Measurements from ENCODE around the gene KCNH2. TPM values are rescaled to one million over a fixed set of nuclear protein-coding genes. Genes with fewer than 3 reads are reported as not detected.

The KCNH2 gene
- total and polyA plus RNA-seq, 2 of the 8 experiments (the other 6 are each of a cell fraction or from before 2014, with no cell fraction given), result 8.0 to 15.0 TPM

Other genes with a start within 250 kb of the KCNH2 start
- gene GIMAP5, start 240.9 kb downstream of the KCNH2 start, total RNA-seq (2021; fragmentation: NEBNext Ultra II Directional; extraction: Animal tissue kit (Norgen Biotek cat#: 25700)), result not detected in 2 replicates
- not detected in 2 replicates for gene GIMAP5, start 240.9 kb downstream of the KCNH2 start, polyA plus RNA-seq (2011; rRNA removed)
- 1.2 TPM in 2 replicates for gene TMEM176B, start 178.0 kb downstream of the KCNH2 start, total RNA-seq (2021; fragmentation: NEBNext Ultra II Directional; extraction: Animal tissue kit (Norgen Biotek cat#: 25700))
- 2.1 and 2.2 TPM in 2 replicates for gene TMEM176B, start 178.0 kb downstream of the KCNH2 start, polyA plus RNA-seq (2011; rRNA removed)
- gene TMEM176A, start 177.6 kb downstream of the KCNH2 start, total RNA-seq (2021; fragmentation: NEBNext Ultra II Directional; extraction: Animal tissue kit (Norgen Biotek cat#: 25700)), result 0.90 and 1.3 TPM in 2 replicates
- gene TMEM176A, start 177.6 kb downstream of the KCNH2 start, polyA plus RNA-seq (2011; rRNA removed), result 0.71 and 1.5 TPM in 2 replicates
- gene AOC1, start 125.8 kb downstream of the KCNH2 start, total RNA-seq (2021; fragmentation: NEBNext Ultra II Directional; extraction: Animal tissue kit (Norgen Biotek cat#: 25700)), result 0.15 and 0.48 TPM in 2 replicates
- 0.17 TPM in 2 replicates for gene AOC1, start 125.8 kb downstream of the KCNH2 start, polyA plus RNA-seq (2011; rRNA removed)
- gene NOS3, start 12.7 kb upstream of the KCNH2 start, total RNA-seq (2021; fragmentation: NEBNext Ultra II Directional; extraction: Animal tissue kit (Norgen Biotek cat#: 25700)), result 4.4 and 4.7 TPM in 2 replicates
- 16.2 and 20.9 TPM in 2 replicates for gene NOS3, start 12.7 kb upstream of the KCNH2 start, polyA plus RNA-seq (2011; rRNA removed)
- 2.3 and 2.6 TPM in 2 replicates for gene ATG9B, start 46.2 kb upstream of the KCNH2 start, total RNA-seq (2021; fragmentation: NEBNext Ultra II Directional; extraction: Animal tissue kit (Norgen Biotek cat#: 25700))
- 1.4 and 2.7 TPM in 2 replicates for gene ATG9B, start 46.2 kb upstream of the KCNH2 start, polyA plus RNA-seq (2011; rRNA removed)
- gene ABCB8, start 50.1 kb upstream of the KCNH2 start, total RNA-seq (2021; fragmentation: NEBNext Ultra II Directional; extraction: Animal tissue kit (Norgen Biotek cat#: 25700)), result 22.2 and 27.0 TPM in 2 replicates
- 17.7 and 26.0 TPM in 2 replicates for gene ABCB8, start 50.1 kb upstream of the KCNH2 start, polyA plus RNA-seq (2011; rRNA removed)
- 1.4 and 1.9 TPM in 2 replicates for gene ASIC3, start 70.2 kb upstream of the KCNH2 start, total RNA-seq (2021; fragmentation: NEBNext Ultra II Directional; extraction: Animal tissue kit (Norgen Biotek cat#: 25700))
- 1.6 and 4.3 TPM in 2 replicates for gene ASIC3, start 70.2 kb upstream of the KCNH2 start, polyA plus RNA-seq (2011; rRNA removed)
- 22.7 and 22.8 TPM in 2 replicates for gene CDK5, start 79.6 kb upstream of the KCNH2 start, total RNA-seq (2021; fragmentation: NEBNext Ultra II Directional; extraction: Animal tissue kit (Norgen Biotek cat#: 25700))
- 37.2 and 47.8 TPM in 2 replicates for gene CDK5, start 79.6 kb upstream of the KCNH2 start, polyA plus RNA-seq (2011; rRNA removed)
- gene SLC4A2, start 81.3 kb upstream of the KCNH2 start, total RNA-seq (2021; fragmentation: NEBNext Ultra II Directional; extraction: Animal tissue kit (Norgen Biotek cat#: 25700)), result 147 and 148 TPM in 2 replicates
- 72.6 and 105 TPM in 2 replicates for gene SLC4A2, start 81.3 kb upstream of the KCNH2 start, polyA plus RNA-seq (2011; rRNA removed)
- gene FASTK, start 102.5 kb upstream of the KCNH2 start, total RNA-seq (2021; fragmentation: NEBNext Ultra II Directional; extraction: Animal tissue kit (Norgen Biotek cat#: 25700)), result 39.4 and 43.8 TPM in 2 replicates
- gene FASTK, start 102.5 kb upstream of the KCNH2 start, polyA plus RNA-seq (2011; rRNA removed), result 84.0 and 116 TPM in 2 replicates
- gene TMUB1, start 105.2 kb upstream of the KCNH2 start, total RNA-seq (2021; fragmentation: NEBNext Ultra II Directional; extraction: Animal tissue kit (Norgen Biotek cat#: 25700)), result 41.4 and 48.7 TPM in 2 replicates
- 56.2 and 85.7 TPM in 2 replicates for gene TMUB1, start 105.2 kb upstream of the KCNH2 start, polyA plus RNA-seq (2011; rRNA removed)
- gene AGAP3, start 108.2 kb upstream of the KCNH2 start, total RNA-seq (2021; fragmentation: NEBNext Ultra II Directional; extraction: Animal tissue kit (Norgen Biotek cat#: 25700)), result 66.4 and 68.1 TPM in 2 replicates
- gene AGAP3, start 108.2 kb upstream of the KCNH2 start, polyA plus RNA-seq (2011; rRNA removed), result 120 and 194 TPM in 2 replicates
- not detected in 2 replicates for gene GBX1, start 189.4 kb upstream of the KCNH2 start, total RNA-seq (2021; fragmentation: NEBNext Ultra II Directional; extraction: Animal tissue kit (Norgen Biotek cat#: 25700))
- not detected in 2 replicates for gene GBX1, start 189.4 kb upstream of the KCNH2 start, polyA plus RNA-seq (2011; rRNA removed)
- not detected in 2 replicates for gene ASB10, start 208.9 kb upstream of the KCNH2 start, total RNA-seq (2021; fragmentation: NEBNext Ultra II Directional; extraction: Animal tissue kit (Norgen Biotek cat#: 25700))
- not detected in 2 replicates for gene ASB10, start 208.9 kb upstream of the KCNH2 start, polyA plus RNA-seq (2011; rRNA removed)
- gene H2BK1, start 232.2 kb upstream of the KCNH2 start, total RNA-seq (2021; fragmentation: NEBNext Ultra II Directional; extraction: Animal tissue kit (Norgen Biotek cat#: 25700)), result not detected in 2 replicates
- not detected in 2 replicates for gene H2BK1, start 232.2 kb upstream of the KCNH2 start, polyA plus RNA-seq (2011; rRNA removed)
- gene ABCF2, start 248.9 kb upstream of the KCNH2 start, total RNA-seq (2021; fragmentation: NEBNext Ultra II Directional; extraction: Animal tissue kit (Norgen Biotek cat#: 25700)), result 51.0 and 55.0 TPM in 2 replicates
- 26.4 and 28.0 TPM in 2 replicates for gene ABCF2, start 248.9 kb upstream of the KCNH2 start, polyA plus RNA-seq (2011; rRNA removed)

Data from H1 (cell line).